OCI-LY1 (cell line): ENCODE measurements around the gene LRIT3.

Source experiments
- EZH2 ChIP-seq: fragments of 200-600 bp; sonication (generic), shearing (Covaris generic); IDR thresholded peaks from 2 replicates; pipeline ENCODE4 v1.8.0; 2017; ENCODE audit warnings: borderline replicate concordance, mixed run types, mild to moderate bottlenecking, antibody characterized with exemption, low read length, moderate library complexity, mixed read lengths
- TF ChIP-seq, protein P1 (sequence below): fragments of 200-600 bp; sonication (generic), shearing (Covaris generic); IDR thresholded peaks from 2 replicates; pipeline ENCODE4 v1.5.1; 2017; ENCODE audit warnings: mild to moderate bottlenecking, antibody characterized with exemption, low read length, moderate library complexity, mixed read lengths

DNA sequence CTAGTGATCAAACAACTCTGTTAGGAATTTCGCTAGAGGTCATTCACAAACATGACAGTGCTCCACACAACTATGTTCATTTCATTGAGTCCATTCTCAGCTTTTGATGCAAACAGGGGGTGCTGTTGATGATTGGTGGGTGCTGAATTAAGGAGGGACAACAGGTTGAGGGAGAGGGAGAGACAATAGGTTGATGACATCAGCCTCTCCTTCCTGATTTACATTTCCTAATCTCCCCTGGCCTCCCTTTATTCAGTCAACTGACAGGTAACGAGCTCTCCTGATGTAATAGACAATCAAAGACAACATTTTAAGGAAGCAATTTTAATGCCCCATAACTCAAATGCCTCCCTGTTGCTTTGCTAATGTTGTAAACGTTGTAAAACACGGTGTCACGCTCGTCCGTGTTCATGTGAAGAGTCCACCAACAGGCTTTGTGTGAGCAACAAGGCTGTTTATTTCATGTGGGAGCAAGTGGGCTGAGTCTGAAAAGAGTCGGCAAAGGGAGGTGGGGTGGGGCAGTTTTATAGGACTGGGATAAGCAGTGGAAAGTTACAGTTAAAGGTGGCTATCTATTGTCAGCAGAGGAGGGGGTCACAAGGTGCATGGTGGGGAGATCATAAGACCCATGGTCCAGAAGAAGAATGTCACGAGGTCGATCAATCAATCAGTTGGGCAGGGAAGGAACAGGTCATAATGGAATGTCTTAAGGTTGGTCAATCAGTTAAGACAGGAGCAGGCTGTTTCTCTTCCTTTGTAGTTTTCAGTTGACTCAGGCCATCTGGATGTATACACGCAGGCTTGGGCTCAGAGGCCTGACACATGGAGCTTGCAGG is 37.1 kb upstream of the LRIT3 start:
- TF ChIP-seq, protein P1, sequence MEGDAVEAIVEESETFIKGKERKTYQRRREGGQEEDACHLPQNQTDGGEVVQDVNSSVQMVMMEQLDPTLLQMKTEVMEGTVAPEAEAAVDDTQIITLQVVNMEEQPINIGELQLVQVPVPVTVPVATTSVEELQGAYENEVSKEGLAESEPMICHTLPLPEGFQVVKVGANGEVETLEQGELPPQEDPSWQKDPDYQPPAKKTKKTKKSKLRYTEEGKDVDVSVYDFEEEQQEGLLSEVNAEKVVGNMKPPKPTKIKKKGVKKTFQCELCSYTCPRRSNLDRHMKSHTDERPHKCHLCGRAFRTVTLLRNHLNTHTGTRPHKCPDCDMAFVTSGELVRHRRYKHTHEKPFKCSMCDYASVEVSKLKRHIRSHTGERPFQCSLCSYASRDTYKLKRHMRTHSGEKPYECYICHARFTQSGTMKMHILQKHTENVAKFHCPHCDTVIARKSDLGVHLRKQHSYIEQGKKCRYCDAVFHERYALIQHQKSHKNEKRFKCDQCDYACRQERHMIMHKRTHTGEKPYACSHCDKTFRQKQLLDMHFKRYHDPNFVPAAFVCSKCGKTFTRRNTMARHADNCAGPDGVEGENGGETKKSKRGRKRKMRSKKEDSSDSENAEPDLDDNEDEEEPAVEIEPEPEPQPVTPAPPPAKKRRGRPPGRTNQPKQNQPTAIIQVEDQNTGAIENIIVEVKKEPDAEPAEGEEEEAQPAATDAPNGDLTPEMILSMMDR, result no peak
- no peak for TF ChIP-seq EZH2
